NCI-H226 (cell line): Measurements from ENCODE around the gene NSFL1C.
"Not testable (repeated sequence)": the region's sequence is repeated elsewhere in the genome, so short reads cannot be mapped to it uniquely, and the experiment has no call there.

Experiments
- DNase-seq: peaks from one replicate; pipeline ENCODE4 v3.0.0-alpha.2; 2015

NSFL1C gene

DNA sequence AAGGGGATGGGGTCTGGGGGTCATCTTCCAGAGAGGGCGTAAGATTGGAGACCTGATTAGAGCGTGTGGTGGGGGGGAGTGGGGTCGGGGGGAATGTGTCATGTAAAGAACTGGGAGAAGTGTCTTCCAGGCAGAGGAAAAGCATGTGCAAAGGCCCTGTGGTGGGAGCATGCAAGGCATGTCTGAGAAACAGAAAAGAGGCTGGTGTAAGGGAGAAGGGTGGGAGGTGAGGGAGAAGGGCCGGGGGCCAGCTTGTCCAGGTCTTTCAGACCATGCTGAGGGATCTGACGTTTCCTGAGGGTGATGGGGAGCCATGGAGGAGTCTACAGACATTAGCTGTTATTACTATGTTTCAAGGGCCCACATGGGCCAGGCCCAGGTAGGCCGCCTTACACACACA, 43.4 kb downstream of the NSFL1C start:
- no peak for DNase-seq

- peak; percentile 80 for DNase-seq
Observed at GRCh38 chr20:1422753-1423152, 43.9 kb downstream of the NSFL1C start.

- no peak for DNase-seq
Observed at GRCh38 chr20:1420066-1420465, 46.6 kb downstream of the NSFL1C start.

GRCh38 chr20:1418350-1418749, 48.3 kb downstream of the NSFL1C start:
- DNase-seq = peak; percentile 48

DNA sequence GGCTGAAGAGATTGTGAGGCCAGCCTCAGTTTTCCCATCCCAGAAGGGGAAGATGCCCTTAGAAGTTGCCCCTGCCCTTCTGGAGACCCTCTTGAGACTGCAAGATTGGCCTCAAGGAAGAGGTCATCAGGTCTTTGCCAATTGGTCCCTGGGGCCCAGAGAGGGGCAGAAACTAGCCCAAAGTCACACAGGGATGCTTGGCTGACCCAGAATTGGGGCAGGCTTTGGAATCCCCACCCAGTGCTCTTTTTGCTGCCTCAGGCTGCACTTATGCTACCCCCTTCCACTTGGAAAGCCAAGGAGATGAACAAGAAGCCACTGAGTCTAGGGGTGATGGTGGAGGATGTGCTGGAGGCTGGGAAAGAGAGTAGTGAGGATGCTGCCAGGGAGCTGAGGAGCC, 48.9 kb downstream of the NSFL1C start:
- DNase-seq = no peak

GRCh38 chr20:1417273-1417672, 49.4 kb downstream of the NSFL1C start:
- DNase-seq = peak; percentile 33

GRCh38 chr20:1415667-1416468, 50.8 kb downstream of the NSFL1C start:
- DNase-seq = peak; percentile 83

DNA sequence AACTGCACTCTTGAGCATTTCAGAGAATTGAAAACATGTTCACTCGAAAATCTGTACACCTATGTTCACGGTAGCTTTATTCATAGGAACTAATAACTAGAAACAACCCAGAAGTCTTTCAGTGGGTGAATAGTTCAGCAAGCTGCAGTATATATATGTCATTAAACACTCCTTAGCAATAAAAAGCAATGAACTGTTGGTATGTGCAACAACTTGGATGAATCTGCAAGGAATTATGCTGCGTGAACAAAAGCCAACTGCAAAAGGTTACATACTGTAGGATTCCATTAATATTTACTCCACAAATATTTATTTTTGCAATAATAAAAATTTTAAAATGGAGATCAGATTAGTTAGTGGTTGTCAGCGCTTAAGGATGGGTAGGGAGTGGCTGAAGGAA, 51.7 kb downstream of the NSFL1C start:
- no peak for DNase-seq

DNA sequence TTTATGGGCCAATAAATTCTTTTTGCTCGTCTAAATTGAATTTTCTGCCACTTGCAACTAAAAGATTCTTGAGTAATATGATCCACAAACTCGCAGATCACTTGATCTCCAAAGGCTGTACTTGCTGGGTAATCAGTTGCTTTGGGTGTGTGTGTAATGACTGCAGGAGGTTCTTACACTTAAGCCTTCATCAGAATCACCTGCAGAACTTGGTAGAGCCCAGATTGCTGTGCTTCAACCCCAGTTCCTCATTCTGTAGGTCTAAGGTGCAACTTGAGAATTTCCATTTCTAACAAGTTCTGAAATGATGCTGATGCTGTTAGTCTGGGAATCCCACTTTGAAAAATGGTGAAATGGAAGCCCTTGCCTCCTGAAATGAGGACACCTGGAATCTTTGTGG, 60.8 kb downstream of the NSFL1C start:
- DNase-seq = no peak

DNA sequence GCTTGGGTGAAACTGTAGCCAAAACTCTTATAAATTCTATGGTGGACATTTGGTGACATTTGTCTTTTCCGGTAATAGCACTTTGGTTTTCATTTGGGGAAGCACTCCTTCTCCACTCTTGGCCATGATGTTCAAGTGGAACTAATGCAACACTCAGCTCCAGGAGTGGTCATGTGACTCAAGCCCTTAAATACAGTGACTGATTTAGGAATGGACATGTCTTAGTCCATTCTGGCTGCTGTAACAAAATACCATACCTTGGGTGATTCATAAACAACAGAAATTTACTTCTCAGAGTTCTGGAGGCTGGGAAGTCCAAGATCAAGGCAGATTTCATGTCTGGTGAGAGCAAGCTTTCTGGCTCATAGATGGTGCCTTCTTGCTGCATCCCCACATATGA, 63.0 kb downstream of the NSFL1C start:
- DNase-seq = no peak

GRCh38 chr20:1402149-1402548, 64.5 kb downstream of the NSFL1C start:
- DNase-seq = peak; percentile 80

GRCh38 chr20:1401451-1401907, 65.2 kb downstream of the NSFL1C start:
- no peak for DNase-seq

DNA sequence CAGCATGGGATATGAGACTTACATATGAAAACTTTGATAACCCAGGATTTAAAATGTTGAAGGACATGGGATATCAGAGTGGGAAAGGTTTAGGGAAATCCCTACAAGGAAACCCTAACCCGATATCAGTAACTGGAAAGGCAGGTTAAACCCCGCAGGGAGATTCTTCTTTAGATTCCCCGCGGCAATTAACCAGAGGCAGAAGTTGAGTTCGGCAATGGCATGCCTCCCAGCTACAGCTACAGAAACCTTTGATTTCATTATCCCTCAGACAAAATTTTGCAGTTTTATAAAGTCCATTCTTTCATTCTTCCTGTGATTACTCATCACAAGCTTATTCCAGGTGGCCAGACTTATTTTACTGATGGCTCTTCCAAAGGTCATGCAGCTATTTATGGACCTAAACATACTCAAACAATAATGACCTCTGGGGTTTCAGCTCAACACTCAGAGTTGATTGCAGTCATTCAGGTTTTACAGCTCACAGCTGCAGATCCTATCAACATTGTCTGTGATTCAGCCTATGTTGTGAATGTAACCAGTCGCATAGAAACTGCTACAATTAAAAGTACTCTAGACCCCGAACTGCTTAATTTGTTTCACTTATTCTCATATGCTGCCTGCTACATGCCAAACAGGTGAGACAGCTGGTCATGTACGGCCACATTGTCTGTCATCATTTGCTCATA, 66.8 kb downstream of the NSFL1C start:
- not testable (repeated sequence) for DNase-seq

DNA sequence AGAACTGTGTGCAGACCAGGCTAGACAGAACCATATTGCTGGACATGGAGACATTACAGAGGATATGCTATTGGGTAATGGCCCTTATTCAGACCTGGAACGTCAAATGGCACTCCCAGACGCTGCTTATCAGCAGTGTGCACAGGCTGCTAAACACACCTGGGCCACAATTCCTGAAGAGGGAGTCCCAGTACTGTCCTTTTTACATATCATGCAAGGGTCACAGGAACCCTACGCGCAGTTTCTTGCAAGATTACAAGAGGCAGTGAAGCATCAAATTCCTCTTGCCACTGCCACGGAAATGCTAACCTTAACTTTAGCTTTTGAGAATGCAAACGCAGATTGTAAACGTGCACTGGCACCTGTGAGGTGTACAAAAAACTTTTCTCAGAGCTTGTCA, 68.5 kb downstream of the NSFL1C start:
- not testable (repeated sequence) for DNase-seq

- DNase-seq = no peak
Observed at GRCh38 chr20:1397710-1398109, 68.9 kb downstream of the NSFL1C start.

GRCh38 chr20:1396702-1397101, 69.9 kb downstream of the NSFL1C start:
- DNase-seq = no peak

GRCh38 chr20:1396264-1396663, 70.4 kb downstream of the NSFL1C start:
- no peak for DNase-seq

GRCh38 chr20:1394686-1395085, 72.0 kb downstream of the NSFL1C start:
- DNase-seq = no peak

DNA sequence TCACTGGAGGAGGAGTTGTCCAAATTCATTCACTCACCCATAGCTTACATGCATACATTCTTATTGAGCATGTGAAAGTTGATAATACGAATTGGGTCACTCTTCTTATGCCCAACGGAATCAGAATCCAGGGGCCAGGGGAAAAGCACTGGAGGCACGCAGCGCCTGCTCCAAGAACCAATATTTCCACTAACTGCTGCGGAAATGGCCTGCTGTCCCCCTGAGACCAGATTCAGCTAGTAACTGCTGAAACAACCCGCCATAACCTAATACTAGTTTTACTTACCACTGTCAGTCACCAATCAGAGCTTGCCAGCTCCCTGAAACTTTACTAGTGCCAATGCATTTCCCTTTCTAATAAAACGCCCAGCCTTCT, 73.2 kb downstream of the NSFL1C start:
- no peak for DNase-seq

DNA sequence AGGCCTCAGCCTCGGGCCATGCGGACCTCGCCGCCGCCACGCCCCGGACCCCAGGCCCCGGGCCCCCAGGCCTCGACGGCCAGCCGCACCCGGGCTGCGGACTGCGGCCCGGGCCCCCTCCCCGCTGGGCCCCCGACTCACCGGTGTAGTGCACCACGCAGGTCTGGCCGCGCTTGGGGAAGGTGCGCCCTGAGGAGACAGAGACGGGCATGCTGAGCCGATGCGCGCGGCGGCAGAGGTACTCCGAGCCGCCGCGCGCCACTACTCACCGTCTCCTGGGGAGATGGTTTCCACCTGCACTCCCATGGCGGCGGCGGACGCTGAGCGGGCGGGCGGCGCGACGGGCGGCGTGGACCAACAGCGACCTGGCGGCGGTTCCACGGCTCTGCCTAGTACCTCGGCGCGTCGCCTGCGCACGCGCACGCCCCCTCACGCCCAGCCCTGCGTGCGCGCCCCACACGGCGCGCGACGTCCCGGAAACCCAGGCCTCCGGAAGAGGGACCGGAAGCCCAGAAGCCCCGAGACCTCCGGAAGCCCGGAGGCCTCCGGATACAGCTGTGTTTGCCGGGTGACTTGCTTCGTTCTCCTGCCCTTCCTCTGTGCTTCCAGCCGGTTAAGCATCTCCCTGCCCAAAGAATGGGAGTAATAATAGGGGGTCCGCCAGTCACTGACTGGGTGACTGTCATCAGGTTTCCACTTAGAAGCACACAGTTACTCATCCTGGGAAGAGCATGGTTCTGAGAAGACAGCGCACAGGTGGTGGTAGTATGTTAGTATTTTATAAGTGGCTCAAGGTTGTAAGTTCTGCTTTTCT, 73.7 kb downstream of the NSFL1C start, which contains the start of gene FKBP1A:
TSS of gene FKBP1A (minus strand) at position 362 of the 814 bp plus-strand sequence. CDS start at position 306, 56 bp downstream.
- peak; percentile 80 for DNase-seq

DNA sequence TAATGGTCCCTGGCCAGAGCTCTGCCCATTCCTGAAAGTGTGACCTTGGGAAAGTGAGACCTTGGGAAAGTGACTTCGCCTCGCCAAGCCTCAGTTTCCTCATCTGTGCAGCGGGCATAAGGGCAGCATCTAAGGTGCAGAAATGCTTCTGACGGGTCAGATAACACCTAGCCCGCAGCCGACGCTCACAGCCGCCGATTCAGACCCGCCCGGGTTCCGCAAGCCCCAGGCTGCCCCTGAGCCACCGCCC, 74.3 kb downstream of the NSFL1C start:
- DNase-seq = no peak
